GM21526 (cell line): ENCODE measurements around the gene FARP1.
"Not testable (repeated sequence)": the region's sequence is repeated elsewhere in the genome, so short reads cannot be mapped to it uniquely, and the experiment has no call there.

Source experiments
- ATAC-seq: cut with Tn5 transposase; IDR thresholded peaks from one replicate; pipeline ENCODE4 v1.9.1; 2021; ENCODE audit warnings: moderate library complexity; ENCODE audit not compliant: unreplicated experiment, low FRiP score

FARP1 gene

GRCh38 chr13:98222081-98222554 is 79.2 kb downstream of the FARP1 start:
- ATAC-seq: no peak

DNA sequence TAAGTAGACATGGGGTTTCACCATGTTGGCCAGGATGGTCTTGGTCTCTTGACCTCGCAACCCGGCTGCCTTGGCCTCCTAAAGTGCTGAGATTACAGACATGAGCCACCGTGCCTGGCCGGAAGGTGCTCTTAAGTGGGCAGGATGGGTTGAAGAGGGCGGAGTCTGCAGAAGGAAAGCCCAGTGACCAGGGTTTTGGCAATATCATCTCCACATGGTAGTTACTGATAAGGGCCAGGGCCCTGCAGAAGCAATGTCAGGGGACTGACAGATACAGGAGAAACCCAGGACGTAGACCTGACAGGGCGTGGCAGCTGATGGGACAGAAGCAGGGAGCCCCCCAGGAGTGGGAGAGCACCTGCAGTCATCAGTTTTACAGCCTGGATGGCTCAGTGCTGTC is 79.9 kb downstream of the FARP1 start:
- no peak for ATAC-seq

- ATAC-seq: no peak
Measured at GRCh38 chr13:98223741-98224140, 80.8 kb downstream of the FARP1 start.

GRCh38 chr13:98224557-98224956 is 81.7 kb downstream of the FARP1 start:
- no peak for ATAC-seq

DNA sequence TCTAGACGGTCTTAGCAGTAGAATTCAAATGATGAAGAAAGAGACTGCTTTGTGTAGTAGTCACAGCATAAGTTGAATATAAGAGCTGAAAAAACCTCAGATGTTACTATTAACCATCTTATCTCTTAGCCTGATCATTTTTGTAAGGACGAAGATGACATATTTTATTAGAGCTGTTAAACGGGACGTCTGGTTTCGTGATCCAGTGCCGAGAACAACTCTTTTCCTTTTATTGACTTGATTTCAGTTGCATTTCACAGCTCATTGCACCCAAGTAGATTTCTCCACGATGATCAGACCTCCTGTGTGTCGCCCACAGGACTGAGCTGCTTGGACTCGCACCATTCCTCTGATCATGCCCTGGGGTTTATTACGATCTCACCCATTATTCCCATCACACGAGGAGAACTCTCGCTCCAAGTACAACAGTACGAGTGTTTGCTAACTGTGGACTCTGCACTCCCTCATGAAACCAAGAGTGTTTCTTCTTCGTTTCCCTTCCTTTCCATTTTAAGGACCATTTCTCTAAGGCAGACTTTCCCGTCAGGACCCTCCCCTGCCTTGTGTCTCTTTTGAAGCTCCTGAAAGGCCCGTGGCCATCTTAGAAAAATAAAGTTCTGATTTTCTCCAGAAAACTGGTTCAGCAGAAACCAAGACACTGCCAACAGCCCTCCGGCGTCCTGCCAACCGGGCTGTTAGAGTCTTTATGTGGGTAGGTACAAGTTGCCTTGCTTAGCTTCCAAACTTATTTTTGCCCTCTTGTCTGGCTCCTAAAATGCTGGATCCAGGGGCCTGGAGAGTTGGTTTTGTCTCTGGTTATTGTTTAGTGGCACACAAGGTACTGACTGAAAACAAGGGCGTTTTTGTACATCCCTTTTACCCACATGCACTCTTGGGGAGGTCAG is 82.4 kb downstream of the FARP1 start:
- ATAC-seq: no peak

DNA sequence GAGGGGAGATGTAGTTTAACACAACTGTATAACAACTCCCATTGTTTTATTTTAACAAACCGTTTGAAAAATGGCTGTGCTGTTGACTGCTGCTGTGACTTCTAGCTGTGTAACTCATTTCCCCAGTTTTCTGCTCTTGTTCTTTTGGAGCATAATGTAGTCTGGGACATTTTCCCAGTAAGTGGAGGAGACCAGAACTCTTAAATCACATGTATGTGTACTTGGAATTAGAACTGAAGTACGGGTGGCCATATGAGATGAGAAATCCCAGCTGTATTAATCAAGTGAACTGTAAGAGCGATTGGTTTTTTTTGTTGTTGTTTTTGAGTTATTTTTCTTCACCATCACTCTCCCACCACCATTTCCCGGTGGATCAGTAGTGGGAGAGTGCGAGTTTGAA is 83.6 kb downstream of the FARP1 start:
- no peak for ATAC-seq

- ATAC-seq: no peak
Measured at GRCh38 chr13:98228661-98229341, 85.9 kb downstream of the FARP1 start.

GRCh38 chr13:98230762-98231161 is 87.9 kb downstream of the FARP1 start:
- not testable (repeated sequence) for ATAC-seq

GRCh38 chr13:98232456-98232855 is 89.6 kb downstream of the FARP1 start:
- ATAC-seq: no peak

- no peak for ATAC-seq
Measured at GRCh38 chr13:98233127-98233526, 90.2 kb downstream of the FARP1 start.

GRCh38 chr13:98234348-98234747 is 91.5 kb downstream of the FARP1 start:
- no peak for ATAC-seq

- no peak for ATAC-seq
Measured at GRCh38 chr13:98236197-98236596, 93.3 kb downstream of the FARP1 start.

GRCh38 chr13:98237331-98237730 is 94.4 kb downstream of the FARP1 start:
- no peak for ATAC-seq

DNA sequence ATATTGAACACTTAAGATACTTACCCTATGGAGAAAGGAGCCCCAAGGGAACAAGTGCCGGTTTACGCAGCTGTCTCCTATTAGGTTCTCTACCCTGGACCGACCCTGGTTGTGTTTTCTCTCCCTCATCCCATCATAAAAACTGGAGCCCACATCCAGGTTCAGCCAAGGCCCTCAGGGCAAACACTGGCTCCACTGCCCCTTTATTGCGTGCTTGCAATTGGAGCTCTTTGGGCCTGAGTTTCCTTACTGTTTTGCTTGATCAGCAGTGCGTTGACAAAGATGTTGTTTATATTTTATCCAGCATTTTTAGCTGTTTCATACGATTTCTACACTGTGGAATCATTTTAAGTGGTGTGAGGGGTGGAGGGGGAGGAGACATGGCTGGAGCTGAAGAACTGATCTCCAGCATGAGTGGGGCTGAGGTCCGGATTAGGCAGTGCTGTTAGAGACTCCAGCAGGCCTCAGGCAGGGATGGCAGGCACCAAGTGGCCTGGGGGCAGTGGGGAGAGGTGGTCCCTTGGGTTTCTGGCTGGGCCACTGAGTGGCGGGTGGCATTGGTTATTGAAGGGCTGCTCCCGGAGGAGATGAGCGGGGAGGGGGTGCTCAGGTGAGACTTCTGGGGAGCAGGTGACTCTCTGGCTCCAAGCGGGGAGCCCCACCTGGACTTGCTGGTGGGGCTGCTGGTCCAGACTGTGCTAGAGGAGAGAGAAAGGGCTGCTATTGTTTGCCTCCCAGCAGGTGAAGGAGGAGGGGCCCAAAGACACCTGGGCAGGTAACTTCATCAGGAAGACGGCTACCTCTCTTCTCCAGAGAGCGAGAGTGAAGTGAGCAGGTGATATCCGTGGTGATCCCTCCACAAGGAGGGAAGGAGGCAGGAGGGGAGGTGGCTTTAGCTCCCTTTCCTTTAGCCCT is 96.5 kb downstream of the FARP1 start:
- ATAC-seq: no peak

DNA sequence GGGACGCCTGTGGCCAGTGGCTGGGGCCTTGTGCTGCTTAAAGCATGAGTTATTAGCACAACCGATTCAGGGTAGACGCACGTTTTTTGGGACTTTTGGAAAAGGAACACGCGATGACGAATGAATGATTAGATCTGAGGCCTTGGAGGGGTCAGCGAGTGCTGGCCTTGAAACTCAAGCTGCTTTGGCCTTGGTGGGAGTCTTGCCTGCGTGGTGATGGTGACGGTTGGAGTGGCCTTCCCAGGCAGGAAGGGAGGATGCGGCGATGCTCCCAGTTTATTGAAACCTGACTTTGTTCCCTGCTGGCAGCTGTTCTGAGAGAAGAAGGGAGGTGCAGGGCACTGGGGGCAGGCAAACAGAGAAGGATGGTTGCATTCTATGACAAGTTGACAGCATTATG is 97.2 kb downstream of the FARP1 start:
- no peak for ATAC-seq

- ATAC-seq: no peak
Measured at GRCh38 chr13:98240974-98241373, 98.1 kb downstream of the FARP1 start.

DNA sequence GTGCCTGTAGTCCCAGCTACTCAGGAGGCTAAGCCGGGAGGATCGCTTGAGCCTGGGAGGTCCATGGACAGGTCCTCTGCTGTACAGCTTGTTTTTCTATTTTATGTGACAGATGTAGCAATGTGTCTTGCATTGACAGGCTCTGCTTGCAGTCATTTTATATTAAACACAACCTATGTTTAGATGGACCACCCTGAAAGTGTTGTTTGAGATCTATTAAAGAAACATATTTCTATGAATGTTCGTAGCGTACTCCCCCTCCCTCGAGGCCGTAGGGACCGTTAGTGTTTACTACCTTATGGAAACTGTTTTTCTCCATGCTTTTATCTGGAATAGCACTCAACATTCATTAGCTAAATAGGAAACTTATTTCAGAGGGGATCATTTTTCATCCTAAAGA is 99.1 kb downstream of the FARP1 start:
- ATAC-seq: no peak

GRCh38 chr13:98242403-98242802 is 99.5 kb downstream of the FARP1 start:
- ATAC-seq: no peak

DNA sequence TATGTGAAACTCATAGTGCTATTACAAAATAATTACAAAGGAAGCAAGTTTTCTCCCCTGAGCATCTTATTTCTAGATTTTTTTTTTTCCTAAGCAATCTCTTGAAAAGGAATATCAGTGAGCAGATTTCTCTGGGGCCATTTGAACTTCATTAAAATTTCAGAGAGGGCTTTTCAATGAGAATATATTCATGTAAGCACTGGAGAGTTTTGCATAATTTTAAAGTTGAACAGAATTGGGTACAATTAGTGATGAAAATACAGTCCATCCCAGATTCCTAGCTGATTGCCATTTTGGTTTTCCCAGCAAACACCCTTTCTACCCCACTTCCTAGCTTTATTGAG is 101.0 kb downstream of the FARP1 start:
- no peak for ATAC-seq

DNA sequence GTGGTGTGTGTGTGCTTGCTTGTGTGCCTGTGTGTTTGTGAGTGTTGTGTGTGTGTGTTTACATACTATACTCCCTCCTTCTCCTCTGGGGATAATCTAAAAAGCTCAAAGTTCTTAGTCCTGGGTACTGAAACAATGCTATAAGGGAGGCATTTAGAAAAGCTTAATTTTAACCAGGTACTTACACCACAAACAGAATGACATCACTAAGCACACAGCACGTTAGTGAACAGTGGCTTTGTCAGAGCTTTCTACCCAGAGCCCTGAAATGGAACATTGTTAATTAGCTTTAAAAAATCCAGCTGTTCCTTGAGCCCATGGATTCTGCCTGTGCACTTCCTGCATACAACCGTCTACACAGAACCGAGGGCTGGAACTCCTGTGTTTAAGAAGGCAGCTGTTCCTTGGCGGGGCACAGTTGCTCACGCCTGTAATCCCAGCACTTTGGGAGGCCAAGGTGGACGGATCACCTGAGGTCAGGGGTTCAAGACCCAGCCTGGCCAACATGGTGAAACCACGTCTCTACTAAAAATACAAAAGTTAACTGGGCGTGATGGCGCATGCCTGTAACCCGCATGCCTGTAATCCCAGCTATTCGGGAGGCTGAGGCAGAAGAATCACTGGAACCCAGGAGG is 103.8 kb downstream of the FARP1 start:
- no peak for ATAC-seq
